GM13977 (cell line): ENCODE measurements around the gene NAV3.
A peak's percentile ranks its signal among the peaks of the same experiment; 100 is the strongest.

Experiments
- DNase-seq: peaks from one replicate; pipeline ENCODE4 v3.0.0; 2012; ENCODE audit warnings: low spot score
- CTCF ChIP-seq: IDR thresholded peaks from 2 replicates; pipeline ENCODE4 v1.5.1; 2012; ENCODE audit warnings: mild to moderate bottlenecking, control low read depth; ENCODE audit not compliant: insufficient read depth; ENCODE audit errors: extremely low read depth, missing control alignments
- in situ Hi-C: fragments of 300-500 bp; cut with MboI; formaldehyde crosslinking; loops from one replicate; pipeline ENCODE4 v1.12.0; 2022; ENCODE audit warnings: low sequenced_read_pairs, low pct_unique_long_range_greater_than_20kb, mixed read lengths, inconsistent platforms; ENCODE audit not compliant: unreplicated experiment

Gene NAV3

DNA sequence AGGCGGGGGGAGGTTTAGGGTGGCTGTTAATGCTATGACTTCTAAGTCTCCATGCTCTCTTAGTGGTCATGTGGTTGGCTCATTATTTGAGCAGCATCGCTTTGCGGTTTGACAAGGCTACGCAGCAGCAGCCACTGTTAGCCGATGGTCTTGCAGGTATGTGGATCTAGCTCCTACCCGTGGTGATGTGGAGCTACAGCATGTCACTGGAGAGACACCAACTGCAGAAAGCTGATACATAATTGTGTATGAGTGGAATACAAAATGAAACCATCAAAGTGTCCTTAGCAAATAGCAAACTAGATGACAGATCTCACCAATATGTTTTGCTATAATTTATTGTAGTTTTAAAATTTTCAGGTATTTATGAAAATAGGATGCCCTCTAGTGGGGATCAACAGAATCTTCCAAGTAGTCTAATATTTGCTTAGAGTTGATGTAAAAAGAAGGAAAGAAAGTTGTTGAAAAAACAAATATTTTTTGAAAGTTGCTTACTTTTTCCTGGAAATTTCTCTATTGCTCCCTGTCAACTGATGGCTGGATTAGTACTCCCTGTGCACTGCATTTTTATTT is 94.9 kb downstream of the NAV3 start:
- peak; percentile 55 for DNase-seq
- in situ Hi-C loops, result loop anchor here (10.0 kb wide), 1 partner anchor 201 kb away; no protein-coding TSS in a partner anchor
- TF ChIP-seq CTCF, result peak; percentile 90

- in situ Hi-C loops, result loop anchor here (10.0 kb wide), 1 partner anchor 203 kb away; no protein-coding TSS in a partner anchor
- no peak for DNase-seq
- no peak for TF ChIP-seq CTCF
Observed at GRCh38 chr12:77928078-77928477, 97.4 kb downstream of the NAV3 start.

DNA sequence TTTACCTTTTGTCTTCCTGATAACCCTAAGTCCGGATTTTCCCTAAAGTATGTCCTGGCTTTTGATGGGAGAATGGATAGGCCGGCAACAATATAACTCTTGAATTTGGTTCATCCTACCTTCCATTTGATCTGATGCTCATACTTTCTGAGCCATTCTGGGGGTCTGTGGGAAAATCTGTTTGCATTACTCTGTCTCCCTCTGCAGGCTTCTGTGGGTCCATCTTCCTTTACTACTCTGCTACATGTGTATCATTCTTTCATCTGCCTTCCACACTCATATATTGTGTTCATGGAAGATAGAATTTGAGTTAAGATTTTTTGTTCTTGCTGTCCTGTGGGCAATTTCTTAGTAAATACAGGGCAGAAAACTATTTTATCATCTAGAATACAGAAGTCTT is 101.5 kb downstream of the NAV3 start:
- in situ Hi-C loops, result no loop called here
- no peak for DNase-seq
- TF ChIP-seq CTCF, result no peak

GRCh38 chr12:77938301-77938700 is 107.6 kb downstream of the NAV3 start:
- no peak for TF ChIP-seq CTCF
- in situ Hi-C loops, result no loop called here
- DNase-seq, result no peak

DNA sequence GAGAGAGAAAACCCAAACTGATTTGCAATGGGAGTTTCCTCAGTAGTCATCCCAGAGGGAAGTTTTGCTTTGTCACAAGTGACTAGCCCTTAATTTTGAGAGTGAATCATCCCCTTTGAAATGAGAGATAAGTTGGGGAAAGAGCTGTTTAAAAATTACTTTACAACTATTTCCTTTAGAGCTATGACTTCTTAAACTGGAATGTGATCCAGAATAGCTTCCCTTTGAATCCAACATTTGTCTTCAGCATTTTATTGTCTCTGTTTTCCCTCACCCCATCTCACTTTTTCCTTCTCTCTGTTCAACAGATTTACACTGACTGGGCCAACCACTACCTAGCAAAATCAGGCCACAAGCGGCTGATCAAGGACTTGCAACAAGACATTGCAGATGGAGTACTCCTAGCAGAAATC is 109.3 kb downstream of the NAV3 start:
- no peak for DNase-seq
- TF ChIP-seq CTCF, result no peak
- in situ Hi-C loops, result no loop called here

DNA sequence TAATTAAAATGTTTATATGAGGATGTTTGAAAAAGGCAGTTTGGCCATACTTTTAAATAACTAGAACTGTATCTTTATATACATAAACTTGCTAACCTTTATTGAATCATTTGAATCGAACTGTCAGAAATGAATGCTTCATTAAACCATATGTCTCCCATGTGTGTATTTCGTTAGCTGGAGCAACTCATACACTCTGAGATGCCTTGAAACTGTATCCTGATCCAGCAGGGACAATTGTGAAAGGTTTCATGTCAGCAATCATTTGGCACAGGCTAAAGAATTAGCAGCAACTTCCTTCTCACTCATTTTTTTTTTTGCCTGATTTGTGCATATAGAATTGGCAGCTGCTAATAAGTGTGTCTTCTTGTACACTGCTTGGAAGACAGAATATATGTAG is 109.9 kb downstream of the NAV3 start:
- TF ChIP-seq CTCF, result no peak
- in situ Hi-C loops, result no loop called here
- DNase-seq, result no peak
